ENCODE measurements around the gene EHD4.

Gene EHD4

DNA sequence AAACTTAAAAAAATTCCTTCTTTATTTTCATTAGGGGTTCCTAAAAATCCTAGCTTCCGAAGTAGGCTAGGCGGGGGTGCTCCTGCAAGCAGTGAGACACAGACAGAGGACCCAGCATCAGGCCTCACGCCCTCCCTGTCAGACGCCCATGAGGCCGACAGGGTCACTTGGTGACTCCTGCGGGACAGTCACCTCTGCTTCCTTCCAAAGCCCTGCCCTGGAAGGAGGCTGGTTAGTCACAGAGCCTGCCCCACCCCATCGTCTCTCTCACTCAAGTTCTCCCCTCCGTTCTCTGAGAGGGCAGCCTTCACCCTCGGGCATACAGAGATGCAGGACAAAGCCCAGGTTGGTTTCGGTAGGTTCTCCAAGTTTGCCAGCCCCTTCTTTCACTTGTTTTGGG, 38.6 kb downstream of the EHD4 start:
- DNase-seq, result no peak

DNA sequence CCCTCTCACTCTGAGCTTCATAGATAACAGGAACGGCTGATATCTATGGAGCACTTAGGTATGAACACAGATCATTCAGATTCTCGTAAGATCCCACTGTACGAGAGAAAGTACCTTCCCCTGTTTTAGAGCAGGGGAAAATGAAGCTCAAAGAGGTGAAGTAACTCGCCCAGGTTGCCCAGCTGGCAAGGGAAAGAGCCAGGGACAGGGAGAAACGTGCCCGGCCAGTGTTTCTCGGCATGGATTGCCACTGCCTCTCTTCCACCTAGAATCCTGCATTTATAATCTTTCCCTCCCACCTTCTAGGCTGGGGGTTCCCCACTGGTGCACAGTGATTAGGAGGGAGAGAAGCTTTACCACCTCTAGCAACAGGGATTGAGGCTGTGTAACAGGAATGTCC, 39.0 kb downstream of the EHD4 start:
- DNase-seq, result no peak

DNA sequence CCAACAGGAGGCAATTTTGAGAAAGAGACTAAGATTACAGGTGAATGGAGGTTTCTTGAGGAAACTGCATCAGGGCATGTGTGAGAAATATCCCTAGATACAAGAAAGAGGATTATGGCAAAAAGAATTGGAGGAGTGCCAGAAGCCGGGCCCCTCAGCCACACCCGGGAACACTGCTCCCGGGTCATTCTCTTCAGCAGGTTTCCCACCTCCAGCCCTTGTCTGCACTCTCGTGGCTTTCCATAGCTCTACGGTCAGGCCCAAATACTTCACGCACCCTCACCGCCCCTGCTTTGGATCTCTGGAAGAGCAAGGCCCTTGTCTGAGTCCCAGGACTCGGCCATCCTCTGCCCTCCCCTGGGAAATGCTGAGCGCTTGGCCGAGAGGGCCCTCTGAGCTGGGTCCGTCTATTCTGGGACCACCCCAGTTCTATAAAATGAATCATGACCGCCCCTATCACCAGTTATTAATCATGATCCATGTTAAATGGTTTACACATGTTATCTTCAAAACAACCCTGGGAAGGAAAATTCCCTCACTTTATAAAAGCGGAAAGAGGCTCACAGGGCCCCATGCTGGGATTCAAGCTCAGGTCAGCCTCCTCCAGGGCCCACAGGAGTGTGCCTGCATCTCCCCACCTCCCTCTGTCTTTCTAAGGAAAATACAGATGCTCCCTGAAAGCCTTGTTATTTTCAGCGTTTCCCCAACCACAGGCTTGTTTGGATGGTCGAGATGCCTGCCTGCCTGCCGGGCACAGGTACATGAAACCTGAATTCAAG, 39.7 kb downstream of the EHD4 start:
- DNase-seq, result no peak

DNA sequence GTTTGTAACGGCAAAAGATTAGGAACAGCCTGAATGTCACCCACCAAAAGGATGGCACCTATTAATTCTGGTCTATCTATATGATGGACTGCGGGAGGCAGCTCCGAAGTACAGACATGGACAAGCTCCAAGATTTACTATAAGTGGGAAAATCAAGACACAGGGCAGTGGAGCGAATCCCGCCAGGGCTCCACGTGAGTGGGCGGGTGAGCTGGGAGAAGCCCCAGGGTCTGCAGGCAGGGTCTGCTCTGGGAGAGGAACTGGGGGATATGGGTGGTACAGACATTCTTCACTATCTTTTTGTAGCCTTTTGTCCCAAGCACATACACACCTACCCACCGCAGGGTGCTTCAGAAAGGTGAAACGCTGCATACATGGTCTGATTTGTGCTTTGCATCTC, 40.3 kb downstream of the EHD4 start:
- DNase-seq, result no peak

DNA sequence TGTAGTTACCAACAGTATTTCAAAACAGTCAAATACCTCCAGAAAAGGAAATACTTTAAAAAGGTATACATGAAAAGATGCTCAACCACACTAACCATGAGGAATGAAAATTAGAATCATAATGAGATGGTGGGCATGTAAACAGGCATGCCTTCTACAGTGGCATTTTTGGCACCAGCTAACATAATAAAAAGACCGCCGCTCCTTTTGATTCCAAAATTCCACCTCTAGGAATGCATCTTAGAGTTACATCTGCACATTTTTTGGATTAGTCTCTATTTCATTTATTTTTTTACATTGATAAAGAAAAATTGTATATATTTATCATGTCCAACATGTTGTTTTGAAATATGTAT, 41.5 kb downstream of the EHD4 start:
- DNase-seq, result no peak

DNA sequence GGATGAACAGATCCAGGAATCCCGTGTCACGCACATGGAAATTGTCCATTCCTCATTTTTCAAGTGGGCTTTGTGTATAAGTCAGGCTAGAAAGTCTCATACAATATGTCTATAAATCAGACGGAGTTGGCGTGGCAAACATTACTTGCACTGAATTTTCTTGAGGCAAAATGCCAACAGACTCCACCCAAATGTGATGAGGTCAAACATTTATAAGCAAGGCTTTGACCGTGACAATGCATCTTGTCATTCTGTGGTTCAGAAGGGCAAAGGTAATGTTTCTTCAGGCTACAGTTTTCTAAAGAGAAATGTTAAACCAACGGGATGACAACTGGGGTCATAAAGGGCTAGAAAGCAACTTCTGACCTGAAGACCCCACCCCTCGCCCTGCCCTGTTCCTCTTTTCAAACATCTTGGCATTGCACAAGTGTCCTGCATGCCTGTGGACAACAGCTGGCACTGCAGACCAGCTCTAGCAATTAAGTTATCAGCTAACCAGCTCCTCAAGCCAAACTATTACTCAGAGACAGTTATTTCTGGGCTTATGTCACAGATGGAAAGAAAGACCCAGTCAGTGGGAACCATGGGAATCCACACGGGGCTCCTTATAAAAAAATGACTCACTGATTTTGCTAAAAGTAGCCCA, 42.0 kb downstream of the EHD4 start:
- DNase-seq, result no peak

DNA sequence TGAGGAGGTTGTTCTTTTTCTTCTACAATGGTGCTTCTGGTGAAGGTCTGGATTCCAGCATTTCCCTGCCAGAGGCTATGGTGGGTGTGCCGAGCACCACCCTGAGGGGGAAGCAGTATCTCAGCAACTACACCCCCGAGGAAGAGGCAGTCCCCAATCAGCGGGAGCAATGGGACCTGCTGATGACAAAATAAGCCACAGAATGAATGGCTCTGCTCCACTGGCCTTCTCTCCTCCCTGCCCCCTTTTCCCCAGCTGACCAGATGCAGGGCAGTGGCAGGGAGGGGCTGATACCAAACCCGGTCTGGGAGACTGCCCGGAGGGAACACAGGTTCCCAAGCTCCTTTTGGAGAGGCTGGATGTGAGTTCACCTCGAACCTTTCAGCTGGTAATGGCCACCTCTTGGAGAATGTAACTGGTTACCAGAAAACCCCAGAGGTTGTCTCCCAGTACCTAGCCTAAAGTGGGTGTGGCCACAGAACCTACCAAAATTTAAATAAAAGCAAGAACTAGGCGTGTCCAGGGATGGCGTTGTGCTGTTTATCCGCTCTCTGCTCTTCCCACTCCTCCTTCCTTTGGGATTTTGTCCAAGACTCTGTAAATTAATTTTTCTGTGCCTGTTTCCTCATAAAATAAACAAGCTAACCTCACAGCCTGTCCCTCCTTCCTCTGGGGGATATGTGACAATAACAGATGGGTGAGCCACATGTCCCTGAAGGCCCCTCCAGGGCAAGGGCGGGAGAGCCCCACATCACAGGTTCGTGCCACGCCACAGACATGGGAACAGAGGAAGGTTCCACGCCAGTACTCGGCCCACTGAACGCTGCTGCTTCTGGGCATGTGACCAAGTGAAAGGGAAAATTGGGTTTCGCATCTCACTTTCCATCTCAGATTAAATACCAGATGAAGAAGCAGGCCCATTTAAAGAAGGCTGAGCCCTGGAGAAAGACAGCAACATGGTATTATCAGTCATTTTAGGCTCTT, 43.4 kb downstream of the EHD4 start:
- no peak for DNase-seq

DNA sequence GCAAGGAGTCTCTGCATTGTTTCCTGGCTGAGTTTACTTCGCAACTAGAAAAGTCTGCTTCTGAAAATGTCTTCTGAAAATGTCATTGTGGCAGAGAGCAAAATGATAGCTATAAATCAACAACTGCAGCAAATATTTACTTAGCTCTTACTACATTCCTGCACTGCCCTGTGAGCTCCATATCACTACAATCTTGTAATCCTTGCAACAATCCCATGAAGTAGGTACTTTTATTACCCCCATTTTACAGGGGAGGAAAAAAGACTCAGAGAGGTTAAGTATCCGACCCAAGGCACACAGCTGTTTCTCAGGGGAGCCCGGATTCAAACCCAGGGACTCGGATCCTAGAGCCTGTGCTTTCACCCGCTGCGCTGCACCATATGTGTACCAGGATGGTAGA, 44.3 kb downstream of the EHD4 start:
- no peak for DNase-seq

DNA sequence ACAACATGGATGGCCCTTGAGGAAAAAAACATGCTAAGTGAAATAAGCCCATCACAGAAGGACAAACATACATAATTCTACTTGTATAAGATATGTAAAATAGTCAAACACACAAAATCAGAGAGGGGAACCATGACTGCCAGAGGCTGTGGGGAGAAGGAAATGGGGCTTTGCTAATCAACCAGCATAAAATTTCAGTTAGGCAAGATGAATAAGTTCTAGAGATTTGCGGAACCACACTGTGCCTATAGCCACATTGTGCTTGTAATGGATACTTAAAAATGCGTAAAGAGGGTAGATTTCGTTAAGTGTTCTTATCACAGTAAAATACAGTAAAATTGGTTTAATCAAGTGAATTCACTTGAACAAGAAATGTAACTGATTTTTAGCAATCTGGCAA, 44.8 kb downstream of the EHD4 start:
- DNase-seq, result no peak

DNA sequence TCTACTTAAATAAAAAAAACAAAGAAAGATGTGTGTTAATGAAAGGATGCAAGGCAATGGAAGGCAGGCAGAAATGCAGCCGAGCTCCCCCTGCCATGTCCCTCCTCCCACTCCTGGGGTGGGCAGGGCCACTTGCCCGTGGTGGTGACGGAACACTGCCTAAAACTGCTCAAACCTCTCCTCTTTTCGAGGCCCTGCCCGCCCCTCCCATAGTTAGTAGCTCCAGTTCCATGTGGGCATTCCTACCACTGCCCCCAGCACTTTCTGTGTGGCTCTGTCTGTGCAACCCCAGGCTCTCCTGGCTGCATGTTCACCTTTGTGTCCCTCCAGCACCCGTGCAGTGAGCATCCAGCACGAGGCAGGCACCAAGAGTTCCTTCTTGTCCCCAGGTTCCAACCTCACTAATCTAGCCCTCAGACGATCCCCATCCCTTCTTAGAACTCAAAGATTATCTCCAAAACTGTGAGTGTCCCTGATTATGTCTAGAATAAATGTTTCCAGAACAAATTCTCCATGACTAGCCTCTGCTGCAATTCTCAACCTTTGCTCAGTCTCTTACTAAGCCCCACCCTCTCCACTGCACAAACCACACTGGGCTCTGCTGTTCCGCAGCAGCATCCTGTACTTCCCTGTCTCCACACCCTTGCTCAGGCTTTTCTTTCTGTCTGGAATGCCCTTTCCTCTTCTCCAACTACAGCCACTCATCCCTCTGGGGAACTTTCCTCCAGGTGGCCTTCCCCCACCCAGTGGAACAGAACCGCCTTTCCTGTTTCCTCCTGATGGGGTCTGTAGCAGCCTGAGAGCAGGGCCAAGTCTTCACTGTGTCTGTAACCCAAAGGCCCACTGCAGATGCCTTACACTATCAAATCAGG, 45.9 kb downstream of the EHD4 start:
- no peak for DNase-seq

DNA sequence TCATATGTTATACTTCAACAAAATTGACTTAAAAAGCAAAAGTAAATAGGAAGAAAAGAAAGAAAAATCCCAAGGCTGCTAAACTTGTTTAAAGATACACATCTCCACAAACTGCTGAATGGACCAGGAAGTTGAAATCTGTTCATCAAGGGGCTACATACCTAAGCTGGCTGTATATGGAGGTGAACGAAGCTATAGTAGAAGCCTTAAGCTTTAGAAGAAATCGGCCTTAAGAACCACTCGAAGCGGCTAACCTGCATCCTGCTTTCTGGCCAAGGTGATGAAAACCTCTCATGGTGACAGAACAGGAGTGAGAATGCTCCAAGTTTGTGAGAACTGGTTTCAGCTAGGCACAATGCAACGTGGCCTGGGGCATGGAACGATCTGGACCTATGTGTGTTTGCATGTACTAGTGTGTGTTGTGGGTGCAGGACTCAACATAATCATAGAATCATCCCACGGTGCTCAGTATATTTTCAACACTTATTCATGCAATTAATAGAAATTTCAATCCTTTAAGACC, 47.2 kb downstream of the EHD4 start:
- DNase-seq, result no peak

DNA sequence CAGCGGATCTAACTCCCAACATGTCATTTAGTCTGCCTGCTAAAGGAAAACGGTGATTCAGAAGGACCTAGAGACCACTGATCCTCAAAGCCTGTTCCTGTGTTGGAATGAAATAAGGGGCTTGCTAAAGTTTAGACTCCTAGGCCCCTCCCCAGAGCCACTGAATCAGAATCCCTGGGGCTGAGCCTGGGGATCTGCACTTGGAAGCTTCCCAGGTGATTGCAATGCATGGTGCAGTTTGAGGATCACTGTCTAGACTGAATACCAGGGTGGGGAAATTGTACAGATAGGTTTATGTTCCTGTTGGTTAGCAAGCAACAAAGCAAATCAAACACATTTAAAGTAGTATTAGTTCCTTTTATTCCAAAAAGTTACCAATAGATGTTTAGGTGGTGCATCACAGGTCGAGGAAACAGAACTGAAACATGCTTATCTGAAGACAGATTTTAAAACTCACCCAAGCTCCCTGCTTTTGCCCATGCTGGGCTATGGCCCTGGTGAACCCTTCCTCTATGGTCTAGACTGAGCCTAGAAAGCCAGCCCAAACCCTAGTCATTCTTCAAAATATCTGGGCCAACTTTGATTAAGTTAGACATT, 48.9 kb downstream of the EHD4 start:
- no peak for DNase-seq

DNA sequence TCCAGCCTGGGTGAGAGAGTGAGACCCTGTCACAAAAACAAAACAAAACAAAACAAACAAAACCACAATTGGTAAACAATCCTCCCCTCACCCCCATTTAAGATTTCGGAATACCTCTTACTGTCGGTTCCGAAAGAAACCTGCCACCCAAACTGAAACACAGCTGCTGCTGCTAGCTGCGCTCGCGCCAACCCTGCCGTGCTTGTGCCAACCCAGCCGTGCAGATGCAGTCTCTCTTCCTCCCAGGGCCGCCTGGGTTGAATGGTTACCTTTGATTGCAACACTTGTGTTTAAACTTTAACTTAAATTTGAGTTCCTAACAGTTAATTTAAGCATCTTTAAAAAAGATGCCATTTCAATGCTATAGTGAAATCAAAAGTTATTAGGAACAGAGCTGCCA, 50.0 kb downstream of the EHD4 start:
- DNase-seq, result no peak

DNA sequence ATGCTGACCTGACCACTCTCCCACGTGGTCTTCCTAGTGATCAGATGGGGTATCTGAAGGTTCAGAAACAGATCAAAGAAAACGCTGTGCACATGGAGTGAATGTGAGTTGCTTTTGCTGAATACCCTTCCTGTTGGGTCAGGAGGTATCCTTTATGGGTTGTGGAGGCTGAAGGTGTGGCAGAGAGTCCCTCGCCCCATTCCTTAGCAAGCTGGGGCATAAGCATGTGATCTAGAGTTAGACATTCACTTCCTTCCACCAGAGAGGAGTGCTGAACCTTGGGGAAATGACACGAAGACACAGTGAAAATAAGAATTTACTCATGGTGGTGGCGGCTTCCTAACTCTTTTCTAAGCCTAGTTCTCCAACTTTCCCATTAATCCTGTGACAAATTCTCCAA, 50.7 kb downstream of the EHD4 start:
- no peak for DNase-seq

DNA sequence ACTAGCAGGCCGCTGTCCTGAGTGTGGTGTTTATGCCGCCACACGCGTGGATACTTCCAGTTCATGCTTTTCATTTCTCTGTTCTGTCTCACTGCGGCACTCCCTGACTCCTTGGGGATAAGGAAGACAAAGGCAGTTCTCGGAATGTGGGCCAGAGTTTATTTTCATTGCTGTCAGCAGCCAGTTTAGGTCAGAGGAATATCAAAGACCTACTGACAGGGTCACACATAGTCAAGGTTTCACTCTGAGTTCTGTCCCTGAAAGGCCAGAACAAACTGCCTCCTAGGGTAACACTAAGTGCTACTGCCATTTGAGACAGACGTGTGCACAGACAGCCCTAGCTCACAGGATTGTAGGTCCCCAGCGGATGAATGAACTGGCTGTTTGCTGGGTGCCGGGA, 51.2 kb downstream of the EHD4 start:
- no peak for DNase-seq

DNA sequence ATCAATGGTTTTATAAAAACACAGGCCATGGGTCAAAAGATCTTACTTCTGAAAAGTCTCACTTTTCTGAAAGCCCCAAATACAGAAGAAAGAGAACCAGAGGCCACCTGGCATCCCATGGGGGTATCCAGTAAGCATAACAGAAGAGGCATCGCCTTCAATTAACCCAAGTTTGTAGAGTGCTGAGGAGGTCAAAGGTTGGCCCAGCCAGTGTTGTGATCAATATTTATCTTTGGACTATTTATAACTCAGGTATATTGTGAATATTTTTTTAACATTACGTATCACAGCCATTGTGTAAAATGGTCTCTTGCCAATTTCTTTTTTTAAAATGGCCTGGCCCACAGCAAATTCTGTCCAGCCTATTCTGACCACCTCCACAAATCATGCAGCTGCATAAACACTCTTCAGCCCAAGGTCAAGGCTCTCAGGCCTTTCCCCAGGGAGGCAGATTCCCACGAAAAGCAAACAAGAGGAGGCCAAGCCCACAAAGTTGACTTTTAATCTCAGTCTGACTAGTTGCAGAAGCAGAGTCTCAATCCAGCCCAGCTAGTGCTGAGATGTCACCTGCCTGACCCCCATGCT, 52.3 kb downstream of the EHD4 start:
- DNase-seq, result no peak

DNA sequence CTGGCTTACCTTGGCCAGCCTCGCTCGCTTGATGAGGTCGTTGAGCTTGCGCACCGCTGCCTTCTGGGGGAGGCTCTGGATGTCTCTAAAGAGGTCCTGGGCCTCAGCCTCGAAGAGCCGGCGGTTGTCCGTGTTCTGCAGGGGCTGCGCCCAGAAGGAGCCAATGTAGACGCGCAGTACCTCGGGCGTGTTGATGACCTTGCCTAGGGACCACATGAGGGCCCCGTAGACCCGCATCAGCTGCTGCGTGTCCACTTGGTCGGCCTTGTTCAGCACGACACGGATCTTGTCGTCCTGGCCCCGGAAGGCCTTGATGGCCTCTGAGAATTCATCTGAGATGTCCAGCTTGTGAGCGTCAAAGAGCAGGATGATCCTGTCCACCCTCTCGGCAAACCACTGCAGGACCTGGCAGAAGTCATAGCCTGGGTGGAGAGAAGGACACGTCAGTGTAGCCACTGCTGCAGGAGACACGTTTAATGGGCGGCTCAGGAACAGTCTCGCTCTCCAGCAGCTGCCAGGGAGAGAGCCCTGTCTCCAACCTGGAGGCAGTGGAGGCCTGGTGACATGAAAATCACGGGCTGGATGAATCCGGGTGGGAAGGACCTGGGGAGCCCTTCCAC, 53.0 kb downstream of the EHD4 start:
- DNase-seq, result no peak

DNA sequence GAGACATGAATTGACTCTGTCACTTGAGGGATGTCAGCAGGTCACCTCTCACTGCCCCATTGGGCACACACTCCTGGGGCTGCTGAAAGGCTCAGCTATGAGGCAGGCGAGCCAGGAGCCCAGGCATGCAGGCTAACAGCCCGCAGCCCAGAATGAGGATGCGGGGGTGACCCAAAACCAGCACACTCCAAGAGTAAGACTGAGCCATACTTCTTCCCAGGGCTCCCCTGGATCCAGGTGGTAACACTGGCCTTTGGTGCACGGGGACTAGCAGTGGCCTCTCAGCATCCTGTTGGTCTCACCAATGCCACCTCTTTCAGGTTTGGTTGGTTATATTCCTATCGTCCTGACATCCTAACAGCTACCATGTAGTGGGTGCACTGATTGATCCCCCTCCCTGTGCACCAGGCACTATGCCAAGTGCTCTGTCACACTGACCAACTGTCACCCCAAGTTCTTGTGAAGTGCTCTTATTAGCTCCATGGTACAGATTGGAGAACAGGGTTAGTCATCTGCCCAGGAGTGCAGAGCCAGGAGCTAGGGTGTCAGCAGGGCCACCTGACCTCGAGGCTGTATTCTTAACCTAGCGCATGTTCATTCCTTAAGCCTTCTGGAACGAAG, 53.7 kb downstream of the EHD4 start:
- DNase-seq, result no peak

DNA sequence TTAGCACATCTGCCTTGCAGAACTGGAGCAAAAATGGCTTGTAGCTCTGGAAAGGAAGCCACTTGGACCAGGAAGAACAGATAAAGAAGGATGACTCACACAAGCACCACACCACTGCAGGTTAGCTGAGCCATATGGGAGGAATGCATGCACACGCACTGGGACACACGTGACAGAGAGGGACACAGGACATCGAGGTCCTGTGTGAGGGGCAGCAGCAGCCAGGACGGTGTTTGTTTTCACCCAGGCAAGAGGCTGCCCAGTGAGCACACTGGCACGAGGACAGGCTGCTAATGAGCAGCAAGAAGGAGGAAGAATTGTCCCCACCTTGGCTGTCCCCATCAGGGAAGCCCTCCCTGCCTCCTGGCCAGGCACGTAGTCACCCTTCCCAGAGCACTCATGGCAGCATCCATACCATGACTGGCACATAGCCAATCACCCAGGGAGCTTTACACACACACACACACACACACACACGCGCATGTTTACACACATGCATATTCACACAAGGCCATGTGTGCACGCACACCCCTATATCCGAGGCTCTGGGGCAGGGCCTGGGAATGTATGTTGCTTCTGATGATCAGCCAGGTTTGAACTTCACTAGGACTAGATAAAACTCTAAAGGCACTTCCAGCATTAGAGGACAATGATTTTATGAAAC, 54.5 kb downstream of the EHD4 start:
- DNase-seq, result no peak
